Bronchial epithelial cell (primary cell): ENCODE data around the gene PRKAB1. TPM values are rescaled to one million over a fixed set of nuclear protein-coding genes. Genes with fewer than 3 reads are reported as not detected.

Experiments
- DNase-seq: peaks from one replicate; pipeline ENCODE4 v3.0.0-alpha.2; 2010; ENCODE audit warnings: low read depth
- FAIRE-seq: peaks from 2 replicates; lab custom pipeline; 2011; peaks lifted over from hg19 to GRCh38; lab: Jason Lieb, UNC
- H3K27me3 ChIP-seq: 2 replicates; pipeline ENCODE4 v1.5.1; 2011; ENCODE audit warnings: low read length; ENCODE audit not compliant: control insufficient read depth, insufficient read depth
- H3K36me3 ChIP-seq: 2 replicates; pipeline ENCODE4 v1.5.1; 2011; ENCODE audit warnings: low read length; ENCODE audit not compliant: control insufficient read depth, insufficient read depth
- H3K4me3 ChIP-seq: 2 replicates; pipeline ENCODE4 v1.5.1; 2011; ENCODE audit warnings: mild to moderate bottlenecking, low read depth, low read length, control low read depth
- total RNA-seq: library from RNA; depleted of rRNA; stranded (reverse); fragments of >200 nt; gene quantifications from 2 replicates; pipeline ENCODE4 v1.2.1, GENCODE V29; 2014
- TF ChIP-seq, protein P1 (sequence below): IDR thresholded peaks from 2 replicates; pipeline ENCODE4 v1.5.1; 2011; ENCODE audit warnings: mild to moderate bottlenecking, moderate library complexity, low read length, control low read depth, inconsistent platforms; ENCODE audit not compliant: insufficient read depth, severe bottlenecking

Gene PRKAB1
- total RNA-seq, 1 donor from 2014 or later, result 19.5 TPM

DNA sequence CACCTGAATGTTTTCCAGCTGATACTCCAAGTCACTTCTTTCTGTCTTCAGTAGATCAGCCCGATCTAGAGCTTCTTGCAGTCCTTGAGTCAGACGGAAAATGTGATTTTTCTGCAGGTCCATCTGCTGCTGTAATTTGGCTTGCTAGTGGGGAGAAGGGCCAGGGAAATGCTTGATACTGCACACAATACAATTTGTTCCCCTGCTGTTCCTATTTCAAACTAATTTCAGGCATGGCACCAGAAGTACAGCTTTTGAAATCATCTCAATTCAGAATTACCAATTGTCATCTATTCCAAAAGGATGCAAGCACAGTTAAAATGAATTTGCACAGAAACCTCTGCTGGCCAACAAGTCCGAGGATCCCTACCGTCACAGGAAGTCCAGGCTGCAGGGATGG is 53.4 kb downstream of the PRKAB1 start:
- no peak overlapping the region for H3K4me3 ChIP-seq

GRCh38 chr12:119725523-119725922 is 57.6 kb downstream of the PRKAB1 start:
- no peak overlapping the region for H3K4me3 ChIP-seq
- TF ChIP-seq, protein P1, sequence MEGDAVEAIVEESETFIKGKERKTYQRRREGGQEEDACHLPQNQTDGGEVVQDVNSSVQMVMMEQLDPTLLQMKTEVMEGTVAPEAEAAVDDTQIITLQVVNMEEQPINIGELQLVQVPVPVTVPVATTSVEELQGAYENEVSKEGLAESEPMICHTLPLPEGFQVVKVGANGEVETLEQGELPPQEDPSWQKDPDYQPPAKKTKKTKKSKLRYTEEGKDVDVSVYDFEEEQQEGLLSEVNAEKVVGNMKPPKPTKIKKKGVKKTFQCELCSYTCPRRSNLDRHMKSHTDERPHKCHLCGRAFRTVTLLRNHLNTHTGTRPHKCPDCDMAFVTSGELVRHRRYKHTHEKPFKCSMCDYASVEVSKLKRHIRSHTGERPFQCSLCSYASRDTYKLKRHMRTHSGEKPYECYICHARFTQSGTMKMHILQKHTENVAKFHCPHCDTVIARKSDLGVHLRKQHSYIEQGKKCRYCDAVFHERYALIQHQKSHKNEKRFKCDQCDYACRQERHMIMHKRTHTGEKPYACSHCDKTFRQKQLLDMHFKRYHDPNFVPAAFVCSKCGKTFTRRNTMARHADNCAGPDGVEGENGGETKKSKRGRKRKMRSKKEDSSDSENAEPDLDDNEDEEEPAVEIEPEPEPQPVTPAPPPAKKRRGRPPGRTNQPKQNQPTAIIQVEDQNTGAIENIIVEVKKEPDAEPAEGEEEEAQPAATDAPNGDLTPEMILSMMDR, result no peak
- no peak for FAIRE-seq
- no peaks in the 10 kb centered on the region for H3K36me3 ChIP-seq
- DNase-seq, result no peak
- H3K27me3 ChIP-seq, result no peaks in the 10 kb centered on the region

More for the DNA sequence above, 53.4 kb downstream of the PRKAB1 start:
- no peak for DNase-seq
- no peaks in the 10 kb centered on the region for H3K36me3 ChIP-seq
- no peaks in the 10 kb centered on the region for H3K27me3 ChIP-seq
- TF ChIP-seq, protein P1, result no peak
- FAIRE-seq, result no peak

DNA sequence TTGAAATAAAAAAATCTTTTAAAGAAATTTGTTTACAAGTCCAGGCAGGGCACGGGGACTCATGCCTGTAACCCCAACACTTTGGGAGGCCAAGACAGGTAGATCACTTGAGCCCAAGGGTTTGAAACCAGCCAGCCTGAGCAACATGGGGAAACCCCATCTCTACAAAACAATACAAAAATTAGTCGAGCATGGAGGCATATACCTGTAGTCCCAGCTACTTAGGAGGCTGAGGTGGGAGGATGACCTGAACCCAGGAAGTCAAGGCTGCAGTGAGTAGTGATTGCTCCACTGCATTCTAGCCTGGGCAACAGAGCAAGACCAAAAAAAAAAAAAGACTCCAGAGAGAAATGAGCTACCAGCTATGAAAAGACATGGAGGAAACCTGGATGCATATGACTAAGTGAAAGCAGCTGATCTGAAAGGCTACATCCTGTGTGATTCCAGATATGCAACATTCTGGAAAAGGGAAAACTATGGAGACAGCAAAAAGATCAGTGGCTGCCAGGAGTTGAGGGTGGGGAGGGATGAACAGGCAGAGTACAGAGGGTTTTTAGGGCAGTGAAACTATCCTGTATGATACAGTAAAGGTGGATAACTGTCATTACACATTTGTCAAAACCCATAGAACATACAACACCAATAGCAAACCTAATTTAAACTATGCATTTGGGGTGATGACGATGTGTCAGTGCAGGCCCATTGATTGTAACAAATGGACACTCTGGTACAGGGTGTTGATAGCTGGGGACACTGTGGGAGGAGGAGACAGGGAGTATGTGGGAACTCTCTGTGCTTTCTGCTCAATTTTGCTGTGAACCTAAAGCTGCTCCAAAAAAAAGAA is 59.9 kb downstream of the PRKAB1 start:
- H3K4me3 ChIP-seq, result no peak overlapping the region
- TF ChIP-seq, protein P1, result no peak
- H3K36me3 ChIP-seq, result no peaks in the 10 kb centered on the region
- no peaks in the 10 kb centered on the region for H3K27me3 ChIP-seq
- DNase-seq, result peak; percentile 25
- no peak for FAIRE-seq

- FAIRE-seq (no peak), DNase-seq (no peak)
- H3K27me3 ChIP-seq, result no peaks in the 10 kb centered on the region
- no peak overlapping the region for H3K4me3 ChIP-seq
- TF ChIP-seq, protein P1, result no peak
- no peaks in the 10 kb centered on the region for H3K36me3 ChIP-seq
Observed at GRCh38 chr12:119728444-119728745, 60.5 kb downstream of the PRKAB1 start.

DNA sequence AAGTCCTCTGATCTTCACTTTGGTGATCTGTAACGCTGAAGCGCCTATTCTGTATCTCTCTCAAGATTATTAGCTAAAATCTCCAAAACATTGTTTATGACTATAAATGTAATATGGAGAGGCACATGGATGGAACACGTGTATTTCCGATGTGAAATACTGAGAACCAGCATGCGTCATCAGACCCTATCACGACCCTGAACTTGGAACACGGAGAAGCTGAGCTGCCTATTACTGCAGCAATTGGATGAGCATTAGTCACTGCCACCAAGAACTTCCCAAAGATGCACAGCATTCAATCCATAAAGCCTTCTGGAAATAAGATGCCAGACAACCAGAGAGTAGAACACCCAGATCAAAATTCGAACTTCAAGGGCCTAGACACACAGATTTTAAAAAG is 61.9 kb downstream of the PRKAB1 start:
- H3K27me3 ChIP-seq, result no peaks in the 10 kb centered on the region
- FAIRE-seq, result no peak
- TF ChIP-seq, protein P1, result no peak
- DNase-seq, result no peak
- no peak overlapping the region for H3K4me3 ChIP-seq
- H3K36me3 ChIP-seq, result no peaks in the 10 kb centered on the region
